Stimulated activated CD4-positive, alpha-beta T cell treated with anti-CD3 and anti-CD28 coated beads, TNF-alpha, amount 100 ng/mL, for 24 hours (primary cell): ENCODE data around the gene ANKRD13B.
A peak's percentile ranks its signal among the peaks of the same experiment; 100 is the strongest.

Source experiments
- DNase-seq, 3 experiments: peaks; one replicate each; pipeline ENCODE4 v3.0.0-alpha.2; 2020; ENCODE audit warnings: low read depth in 3 of 3

ANKRD13B gene

DNA sequence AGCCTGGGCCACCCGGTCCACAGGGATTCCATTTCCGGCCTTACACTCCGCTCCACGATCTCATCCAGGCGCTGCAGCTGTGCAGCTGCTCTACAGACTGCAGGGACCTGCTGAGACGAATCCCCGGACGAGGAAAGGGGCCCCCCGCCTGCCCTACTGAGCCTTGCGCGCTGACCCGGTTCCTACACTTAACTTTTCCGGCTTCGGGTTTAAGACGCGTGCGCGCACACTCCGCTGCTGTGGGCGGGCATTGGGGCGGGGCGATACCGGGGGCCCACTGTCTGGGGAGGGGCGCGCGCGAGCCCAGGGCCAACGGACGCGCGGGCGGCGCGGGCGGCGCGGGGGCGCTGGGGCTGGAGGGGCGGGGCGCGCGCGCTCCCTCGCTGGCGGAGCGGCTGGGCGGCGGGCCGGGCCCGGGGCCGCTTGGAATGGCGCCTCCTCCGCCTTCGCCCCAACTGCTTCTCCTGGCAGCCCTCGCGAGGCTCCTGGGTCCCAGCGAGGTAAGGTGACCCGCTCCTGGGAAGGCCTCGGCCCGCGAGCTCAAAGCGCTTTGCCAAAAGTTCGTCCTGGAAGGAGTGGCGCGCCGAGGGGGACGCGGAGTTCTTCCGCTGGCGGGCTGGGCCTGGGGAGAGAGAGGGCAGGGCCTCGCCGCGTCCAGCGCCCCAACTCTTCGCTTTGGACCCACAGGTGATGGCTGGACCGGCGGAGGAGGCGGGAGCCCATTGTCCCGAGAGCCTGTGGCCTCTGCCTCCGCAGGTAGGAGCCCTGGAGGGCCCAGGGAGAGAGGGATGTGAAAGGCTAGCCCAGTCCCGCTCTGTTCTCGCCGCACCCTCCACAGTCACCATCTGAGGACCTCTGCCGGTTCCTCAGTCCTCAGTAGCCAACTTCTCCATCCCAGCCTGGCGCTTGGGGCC, 24.3 kb upstream of the ANKRD13B start, which contains the start of gene TP53I13:
Gene TP53I13 (plus strand): TSS at position 371 of the 914 bp plus-strand sequence. CDS start 58 bp downstream, at position 429.
- peak; percentile 78 to 95 (median 85) for DNase-seq

DNA sequence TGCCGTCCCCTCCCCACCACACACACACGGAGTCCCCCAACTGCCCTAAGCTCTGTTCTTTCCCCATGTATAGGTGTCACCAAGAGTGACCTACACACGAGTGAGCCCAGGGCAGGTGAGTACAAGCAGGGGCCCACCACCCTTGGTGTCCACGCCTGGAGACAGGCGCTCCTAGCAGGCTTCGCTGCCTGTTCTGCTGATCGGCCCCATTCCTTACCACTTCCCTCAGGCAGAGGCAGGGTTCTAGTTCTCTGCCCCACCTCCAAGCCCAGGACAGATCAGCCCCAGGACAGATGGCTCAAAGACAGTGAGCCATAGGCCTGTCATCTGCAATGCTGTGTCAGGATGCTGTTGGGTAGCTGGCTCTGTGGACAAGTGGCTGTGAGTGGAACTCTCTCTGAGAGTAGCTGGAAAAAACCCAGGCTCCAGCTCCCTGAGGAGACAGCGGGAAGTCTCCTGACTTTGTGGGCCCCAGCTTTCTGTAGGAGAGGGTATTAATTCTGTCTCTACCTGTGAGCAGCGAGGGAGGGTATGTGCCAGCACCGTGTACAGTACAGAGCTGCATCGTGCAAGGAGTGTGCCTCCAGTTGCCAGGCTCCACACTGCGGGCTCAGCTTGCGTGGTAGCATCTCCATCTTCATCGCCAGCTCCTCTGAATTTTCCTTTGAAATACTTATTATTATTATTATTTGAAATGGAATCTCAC, 23.5 kb upstream of the ANKRD13B start:
- DNase-seq, result no peak

DNA sequence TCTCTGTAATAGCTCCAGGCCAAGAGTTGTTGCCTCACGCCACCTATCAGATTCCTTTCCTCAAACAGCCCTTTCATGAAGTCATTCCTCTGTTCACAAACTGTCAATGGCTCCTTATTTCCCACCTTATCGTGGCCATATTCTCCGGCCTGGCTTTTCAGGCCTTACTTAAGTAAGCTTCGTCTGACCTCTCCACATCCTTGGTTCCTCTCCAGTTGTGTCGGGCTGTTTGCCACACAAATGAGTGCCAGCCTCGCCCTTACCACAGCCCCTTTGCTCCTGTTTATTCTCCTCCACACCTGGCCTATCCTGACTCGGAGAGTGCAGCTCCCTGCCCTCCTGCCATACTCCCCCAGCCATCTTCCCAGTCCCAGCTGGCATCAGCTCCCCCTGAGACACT, 22.4 kb upstream of the ANKRD13B start:
- DNase-seq, result no peak

DNA sequence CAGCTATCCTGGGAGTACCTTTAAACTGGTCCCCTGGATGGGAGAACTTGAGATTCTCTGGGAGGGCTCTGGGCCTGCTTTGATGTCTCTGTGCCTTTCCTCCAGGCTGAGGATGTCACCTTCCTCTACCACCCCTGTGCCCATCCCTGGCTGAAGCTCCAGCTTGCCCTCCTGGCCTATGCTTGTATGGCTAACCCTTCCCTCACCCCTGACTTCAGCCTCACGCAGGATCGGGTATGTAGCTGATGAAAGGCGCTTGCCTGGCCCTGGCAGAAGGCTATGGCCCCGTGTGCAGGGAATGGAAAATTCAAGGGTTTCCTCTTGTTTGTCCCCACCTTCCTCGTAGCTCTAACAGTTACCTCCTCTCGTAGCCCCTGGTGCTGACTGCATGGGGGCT, 21.4 kb upstream of the ANKRD13B start:
- DNase-seq, result no peak

DNA sequence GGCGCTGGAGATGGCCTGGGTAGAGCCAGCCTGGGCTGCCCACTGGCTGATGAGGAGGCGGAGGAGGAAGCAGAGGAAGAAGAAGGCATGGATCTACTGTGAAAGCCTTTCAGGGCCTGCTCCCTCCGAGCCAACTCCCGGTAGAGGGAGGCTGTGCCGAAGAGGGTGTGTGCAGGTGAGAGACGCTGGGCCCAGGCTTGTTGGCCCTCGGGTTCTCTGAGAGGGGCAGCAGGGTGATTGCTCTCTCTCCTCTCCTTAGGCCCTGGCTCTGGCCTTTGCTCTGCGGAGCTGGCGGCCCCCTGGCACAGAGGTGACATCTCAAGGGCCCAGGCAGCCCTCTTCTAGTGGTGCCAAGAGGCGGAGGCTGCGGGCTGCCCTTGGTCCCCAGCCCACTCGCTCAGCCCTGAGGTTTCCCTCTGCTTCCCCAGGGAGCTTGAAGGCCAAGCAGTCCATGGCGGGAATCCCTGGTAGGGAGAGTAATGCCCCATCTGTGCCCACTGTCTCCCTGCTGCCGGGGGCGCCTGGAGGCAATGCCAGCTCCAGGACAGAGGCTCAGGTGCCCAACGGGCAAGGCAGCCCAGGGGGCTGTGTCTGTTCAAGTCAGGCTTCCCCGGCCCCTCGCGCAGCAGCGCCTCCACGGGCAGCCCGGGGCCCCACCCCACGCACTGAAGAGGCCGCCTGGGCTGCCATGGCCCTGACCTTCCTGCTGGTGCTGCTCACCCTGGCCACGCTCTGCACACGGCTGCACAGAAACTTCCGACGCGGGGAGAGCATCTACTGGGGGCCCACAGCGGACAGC, 20.9 kb upstream of the ANKRD13B start:
- DNase-seq, result no peak

DNA sequence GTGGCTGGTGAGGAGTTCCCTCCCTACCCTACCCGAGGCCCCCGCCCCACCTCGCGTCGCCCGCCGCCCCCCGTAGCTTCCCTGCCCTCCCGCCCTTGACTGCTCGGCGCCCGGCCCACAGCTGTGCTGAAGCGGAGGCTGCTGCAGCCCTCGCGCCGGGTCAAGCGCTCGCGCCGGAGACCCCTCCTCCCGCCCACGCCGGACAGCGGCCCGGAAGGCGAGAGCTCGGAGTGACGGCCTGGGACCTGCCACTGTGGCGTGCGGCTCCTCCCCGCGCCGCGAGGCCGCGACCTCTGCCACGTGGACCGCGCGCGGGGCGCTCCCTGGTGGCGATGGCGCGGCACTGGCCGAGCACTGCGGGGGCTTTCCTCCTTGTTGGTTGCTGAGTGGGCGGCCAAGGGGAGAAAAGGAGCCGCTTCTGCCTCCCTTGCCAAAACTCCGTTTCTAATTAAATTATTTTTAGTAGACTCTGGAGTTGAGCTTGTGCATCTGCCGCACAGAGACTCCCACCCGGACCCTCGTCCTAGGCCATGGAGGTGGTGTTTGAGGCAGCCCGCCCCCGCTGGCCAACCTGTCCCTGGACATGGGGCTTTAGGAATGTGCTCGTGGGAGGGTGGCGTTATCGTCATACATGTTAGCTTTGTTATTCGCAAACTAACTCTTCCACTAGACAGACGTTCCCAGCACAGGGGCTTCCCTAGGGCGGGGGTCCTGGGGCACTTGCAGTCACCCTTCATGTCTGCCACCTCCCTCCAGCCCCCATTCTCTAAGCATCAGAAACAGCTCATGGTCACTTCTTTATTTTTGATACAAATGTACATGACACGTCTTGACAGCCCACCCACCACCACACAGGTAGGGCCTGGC, 20.0 kb upstream of the ANKRD13B start:
- DNase-seq, result peak in 1 of 3 experiments; percentile 65

DNA sequence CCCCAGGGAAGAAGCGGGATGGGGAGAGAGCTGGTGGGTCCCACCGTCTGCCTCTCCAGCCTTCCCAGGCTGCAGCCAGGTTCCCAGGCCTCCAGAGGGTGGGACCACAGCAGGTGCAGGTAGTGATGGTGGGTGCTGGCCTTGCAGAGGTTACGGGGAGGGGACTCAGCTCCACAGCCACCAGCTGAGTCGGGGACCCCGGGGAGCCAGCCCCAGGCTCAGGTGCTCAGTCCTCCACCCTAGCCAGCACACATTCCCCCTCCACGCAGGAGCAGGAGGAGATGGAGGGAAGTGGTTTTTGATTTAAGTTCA, 19.4 kb upstream of the ANKRD13B start:
- DNase-seq, result no peak

DNA sequence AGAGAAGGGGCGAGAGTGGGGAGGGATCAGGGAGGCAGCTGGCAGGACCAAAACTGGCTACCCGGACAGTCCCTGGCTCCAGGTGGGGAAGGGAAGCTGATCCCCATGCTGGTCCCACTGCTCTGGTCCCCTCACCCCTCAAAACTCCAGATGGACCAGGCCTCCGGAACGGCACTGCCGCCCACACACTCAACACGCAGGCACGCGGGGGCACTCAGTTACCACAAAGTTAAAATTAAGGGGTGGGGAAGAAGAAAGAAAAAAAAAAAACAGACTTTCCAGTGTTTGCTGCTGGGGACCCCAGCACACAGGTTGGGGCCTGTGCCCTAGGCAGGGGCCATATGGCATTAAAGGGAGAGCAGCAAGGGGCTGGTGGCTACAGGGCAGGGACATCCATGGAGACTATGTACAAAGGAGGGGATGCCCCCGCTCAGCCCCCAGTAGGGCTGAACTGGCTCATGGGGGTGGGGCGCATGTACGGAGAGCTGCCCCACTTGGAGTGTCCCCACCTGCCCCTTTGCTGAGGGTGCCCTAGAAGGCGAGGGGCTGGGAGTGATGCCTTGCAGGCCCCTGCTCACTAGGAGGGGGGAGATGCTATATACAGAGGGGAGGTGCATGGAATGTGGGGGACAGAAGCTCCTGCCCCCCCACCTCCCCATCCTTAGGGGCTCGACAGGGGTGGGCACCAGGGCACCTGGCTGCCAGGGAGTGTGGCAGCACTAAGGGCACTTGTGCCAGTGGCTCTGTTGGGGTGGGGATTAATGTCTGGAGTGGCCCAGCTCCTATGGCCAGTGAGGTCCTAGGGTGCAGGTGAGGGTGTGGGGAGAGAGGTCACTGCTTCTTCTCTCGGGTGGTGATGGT, 18.8 kb upstream of the ANKRD13B start:
- no peak for DNase-seq

DNA sequence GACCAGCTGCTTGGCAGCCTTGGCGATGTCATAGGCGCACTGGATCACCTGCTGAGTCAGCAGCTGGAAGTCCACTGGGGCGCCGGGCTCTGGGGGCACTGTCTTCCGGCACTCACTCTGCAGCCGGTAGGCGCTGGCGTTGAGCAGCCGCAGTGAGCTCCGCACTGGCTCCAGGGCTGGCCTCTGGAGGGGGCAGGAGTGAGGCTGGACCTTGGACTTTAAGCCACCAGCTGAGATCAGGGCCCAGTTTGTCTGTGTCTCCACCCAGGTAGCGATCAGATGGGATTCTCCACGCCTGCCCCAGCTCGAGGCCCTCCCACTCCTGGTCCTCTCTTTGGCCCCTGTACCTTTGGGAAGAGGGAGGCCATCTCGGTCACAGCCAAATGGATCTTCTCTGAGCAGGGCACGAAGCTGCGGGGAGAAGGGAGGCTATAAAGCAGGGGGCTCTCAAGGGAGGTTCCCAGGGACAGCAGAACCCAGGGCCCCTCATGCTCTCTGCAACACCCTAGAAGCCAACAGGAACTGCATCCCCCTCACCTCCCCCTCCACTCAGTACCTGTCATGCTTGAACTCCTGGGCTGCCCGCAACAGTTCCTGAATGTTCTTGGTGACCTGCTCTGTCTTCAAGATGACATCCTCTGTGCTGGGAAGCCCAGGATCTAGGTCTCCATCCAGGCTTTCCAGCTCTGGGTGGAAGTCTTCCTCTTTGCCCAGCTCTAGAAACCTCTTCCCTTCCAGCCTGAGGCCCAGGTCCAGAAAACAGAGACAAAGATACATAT, 18.0 kb upstream of the ANKRD13B start:
- DNase-seq, result no peak

DNA sequence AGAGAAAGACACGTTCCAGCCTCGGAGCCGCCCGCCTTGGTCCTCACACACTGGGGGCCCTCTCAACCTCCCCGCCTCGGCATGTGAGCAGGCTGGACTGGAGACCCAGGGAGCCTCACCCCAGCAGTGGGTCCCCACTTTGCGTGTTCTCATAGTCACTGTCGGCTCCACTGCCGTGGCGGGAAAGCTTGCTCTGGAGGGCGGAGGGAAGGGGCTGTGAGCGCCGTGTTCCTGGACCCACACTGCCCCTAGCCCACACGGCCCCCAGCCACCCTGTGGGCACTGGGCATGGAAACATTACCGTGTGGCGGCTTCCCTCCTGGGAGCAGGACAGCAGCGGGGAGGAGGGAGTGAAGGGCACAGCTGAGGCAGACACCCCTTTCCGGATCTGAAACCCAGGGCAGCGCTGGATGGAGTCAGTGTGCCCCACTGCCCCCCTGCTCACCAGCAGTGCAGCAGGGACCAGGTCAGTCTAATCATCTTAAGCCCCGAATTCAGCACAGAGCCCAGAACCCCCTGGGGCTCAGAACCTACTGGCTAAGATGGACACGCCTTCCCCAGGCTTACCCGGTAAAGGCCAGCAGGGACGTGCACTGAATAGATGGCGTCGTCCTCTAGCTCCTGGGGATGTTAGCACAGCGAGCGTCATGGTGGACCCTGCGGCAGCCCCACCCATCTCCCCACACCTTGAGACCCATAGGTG, 17.3 kb upstream of the ANKRD13B start:
- no peak for DNase-seq

DNA sequence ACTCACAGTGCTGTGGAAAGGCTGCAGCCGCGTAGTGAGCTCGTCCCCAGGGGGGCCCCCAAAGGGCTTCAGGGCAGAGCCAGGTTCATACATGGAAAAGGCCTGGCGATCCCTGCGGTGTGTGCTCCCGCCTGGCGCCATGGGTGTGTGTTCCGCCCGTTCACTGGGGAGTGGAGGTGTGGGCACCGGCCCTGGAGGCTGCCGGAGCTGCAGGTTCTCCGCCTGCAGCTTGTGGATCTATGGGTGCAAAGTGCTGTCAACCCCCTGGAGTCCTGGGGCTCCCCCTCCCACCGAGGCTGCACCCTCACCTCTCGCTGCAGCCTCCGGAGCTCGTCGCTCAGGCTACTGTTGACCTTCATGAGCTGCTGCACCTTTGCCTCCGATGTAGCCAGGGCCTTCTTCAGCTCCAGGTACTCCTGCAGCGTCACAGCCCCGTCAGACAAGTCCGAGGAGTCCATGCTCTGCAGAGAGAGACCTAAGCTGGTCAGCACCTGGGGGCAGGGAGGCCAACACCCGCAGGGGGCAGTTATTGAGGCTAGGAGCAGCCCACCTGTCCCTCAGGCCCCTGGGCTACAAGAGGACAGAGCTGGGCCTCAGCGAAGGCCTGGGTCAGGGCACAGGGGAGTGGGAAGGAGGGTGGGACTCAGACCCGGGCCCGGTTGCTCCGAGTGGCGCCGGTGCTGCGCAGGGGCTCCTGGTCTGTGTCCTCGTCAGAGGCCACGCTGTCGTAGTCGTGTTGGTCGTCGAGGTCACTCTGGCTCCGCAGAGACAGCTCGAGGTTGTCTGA, 16.5 kb upstream of the ANKRD13B start:
- no peak for DNase-seq

DNA sequence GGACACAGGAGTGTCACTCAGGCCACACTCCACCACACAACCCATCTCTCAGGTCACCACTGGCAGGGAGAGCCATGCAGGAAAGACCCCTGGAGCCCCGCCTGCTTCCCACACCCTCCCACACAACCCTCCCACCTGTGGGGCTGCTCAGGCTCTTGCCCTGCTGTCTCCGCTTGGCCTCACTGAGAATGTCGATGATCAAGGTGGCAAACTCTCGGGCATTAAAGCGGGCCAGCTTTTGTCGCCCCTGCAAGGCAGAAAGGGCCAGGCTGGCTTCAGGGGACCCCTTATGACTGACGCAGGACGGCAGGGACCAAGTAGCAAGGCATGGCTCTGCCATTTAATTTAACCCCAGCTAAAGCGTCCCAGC, 15.9 kb upstream of the ANKRD13B start:
- DNase-seq, result no peak

DNA sequence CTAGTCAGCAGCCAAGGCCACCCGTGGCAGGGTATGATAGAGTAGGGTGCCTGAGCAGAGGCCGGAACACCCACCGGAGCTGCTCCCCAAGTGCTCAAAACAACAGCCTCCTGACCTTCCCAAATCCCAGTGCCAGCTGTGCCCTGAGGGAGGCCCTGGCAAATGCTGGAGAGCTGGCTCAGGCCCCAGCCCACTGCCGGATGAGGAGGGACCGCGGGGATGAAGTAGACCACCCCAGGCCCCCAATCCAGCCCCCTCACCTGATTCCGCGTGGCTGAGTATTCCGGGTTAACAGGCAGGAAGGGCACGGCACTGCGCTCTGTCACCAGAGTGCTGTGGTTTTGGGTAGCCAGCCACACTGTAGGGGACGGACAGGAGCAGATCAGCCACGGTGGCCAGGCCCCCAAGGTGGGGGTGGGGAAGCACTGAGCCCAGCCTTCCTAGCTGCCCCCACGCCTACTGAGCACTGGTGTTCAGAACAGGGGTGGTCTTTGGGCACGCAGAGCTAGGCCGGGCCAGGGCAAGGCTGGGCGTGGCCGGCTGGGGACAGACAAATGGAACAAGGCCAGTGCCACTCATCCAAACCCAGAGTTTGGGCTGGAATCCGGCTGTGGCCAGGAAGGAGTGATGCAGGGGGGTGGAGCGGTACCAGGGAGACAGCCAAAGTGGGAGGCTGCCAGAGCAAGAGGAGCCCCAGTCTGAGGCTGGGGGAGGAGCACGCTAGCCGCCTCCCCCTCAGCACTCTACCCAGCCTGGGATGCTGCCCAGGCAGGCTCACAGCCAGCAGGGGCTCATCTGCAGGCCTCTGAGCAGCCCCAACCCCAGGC, 15.3 kb upstream of the ANKRD13B start:
- DNase-seq, result no peak

DNA sequence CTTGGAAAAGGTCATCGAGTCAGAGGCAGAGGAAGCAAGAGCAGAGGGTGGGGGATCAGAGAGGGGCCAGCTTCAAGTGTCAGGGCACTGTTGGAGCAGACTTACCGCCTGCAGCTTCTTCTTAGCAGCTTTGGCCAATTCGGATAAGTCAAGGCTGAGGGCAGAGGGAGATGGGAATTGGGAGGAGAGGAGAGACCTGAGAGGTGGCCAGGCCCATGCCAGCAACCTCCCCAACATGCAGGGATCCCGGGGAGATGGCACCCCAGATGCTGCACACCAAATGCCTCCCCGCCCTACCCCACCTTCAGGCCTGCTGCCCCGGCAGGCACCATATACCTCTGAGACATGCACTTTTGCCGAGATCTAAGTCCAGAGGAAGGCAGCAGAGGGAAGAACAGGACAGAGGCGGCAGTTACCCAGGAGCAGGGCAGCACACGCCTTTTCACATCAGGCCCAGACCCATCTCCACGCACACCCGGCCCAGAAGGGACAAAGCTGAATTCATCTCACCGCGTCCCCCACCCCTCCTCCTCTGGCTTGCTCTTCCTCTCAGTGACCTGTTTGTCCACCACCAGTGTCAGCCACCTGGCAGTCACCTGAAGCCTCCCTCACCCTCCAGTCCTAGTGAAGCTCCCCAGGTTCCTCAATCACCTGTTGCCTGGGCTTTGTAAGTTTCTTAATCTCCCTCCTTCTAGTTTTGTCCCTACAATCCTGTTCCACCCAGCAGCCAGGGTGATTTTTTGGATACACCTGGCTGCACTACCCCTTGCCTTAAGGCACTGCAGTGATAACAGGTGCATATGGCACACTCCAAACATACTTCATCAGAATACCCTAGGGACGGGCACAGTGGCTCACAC, 14.1 kb upstream of the ANKRD13B start:
- no peak for DNase-seq

DNA sequence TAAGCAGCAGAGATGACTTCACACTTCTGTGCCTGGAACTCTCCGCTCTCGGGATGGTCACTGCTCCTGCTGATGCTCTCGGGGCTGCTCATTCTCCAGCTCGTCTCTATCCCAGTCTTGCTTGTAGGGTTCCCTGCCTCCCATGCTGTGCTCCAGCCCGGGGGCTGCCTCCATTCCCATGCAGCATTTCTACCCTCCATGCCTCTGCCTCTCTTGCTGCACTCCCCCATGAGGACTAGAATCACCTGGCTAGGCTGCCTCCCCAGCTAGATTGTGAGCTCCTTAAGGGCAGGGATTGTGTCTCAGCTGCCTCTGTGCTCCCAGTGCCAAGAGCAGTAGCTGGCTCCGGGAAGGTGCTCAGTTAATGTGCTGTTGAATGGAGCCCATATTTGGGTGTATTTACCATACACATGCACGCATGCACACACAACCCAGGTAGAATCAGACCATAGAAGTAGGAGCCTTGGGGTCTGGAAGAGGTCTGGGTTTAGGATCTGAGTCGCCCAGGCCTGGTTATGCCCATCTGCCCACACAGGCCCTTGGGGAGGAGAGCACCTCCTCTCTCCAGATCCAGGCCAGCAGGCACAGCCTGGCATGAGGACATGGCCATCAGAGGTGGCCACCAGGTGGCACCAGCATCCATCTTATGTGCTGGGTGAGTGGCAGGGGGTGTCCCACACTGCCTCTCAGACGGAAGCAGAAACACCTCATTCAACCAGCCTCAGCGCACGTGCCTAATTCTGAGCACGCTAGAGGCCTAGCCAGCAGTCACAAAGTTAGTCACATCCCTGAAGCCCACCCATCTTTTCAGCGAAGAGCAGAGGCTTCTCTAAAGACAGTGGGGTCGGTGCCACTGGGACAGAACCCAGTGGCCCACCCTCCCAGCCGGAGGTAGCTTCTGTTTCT, 12.8 kb upstream of the ANKRD13B start:
- DNase-seq, result peak; percentile 79 to 90 (median 85)
